Mucosa of descending colon (tissue), 3 donors: ENCODE data around the gene TBC1D14. TPM values are rescaled to one million over a fixed set of nuclear protein-coding genes. Genes with fewer than 3 reads are reported as not detected.
A peak's percentile ranks its signal among the peaks of the same experiment; 100 is the strongest.

Source experiments
- ATAC-seq: fragments of 200-7000 bp; cut with Tn5 transposase; one replicate; pipeline ENCODE4 v1.9.1; 2020; ENCODE audit warnings: mild to moderate bottlenecking, moderate library complexity
- DNase-seq, 3 donors: peaks; one replicate each; pipeline ENCODE4 v3.0.0-alpha.2; 2020
- H3K36me3 ChIP-seq: fragments of 200-600 bp; one replicate; pipeline ENCODE4 v1.8.0; 2021; ENCODE audit warnings: low read depth, mild to moderate bottlenecking
- H3K4me1 ChIP-seq: fragments of 200-600 bp; one replicate; pipeline ENCODE4 v1.8.0; 2021; ENCODE audit warnings: low read depth, mild to moderate bottlenecking
- H3K4me3 ChIP-seq: fragments of 200-600 bp; one replicate; pipeline ENCODE4 v1.8.0; 2021; ENCODE audit warnings: mild to moderate bottlenecking
- H3K9me3 ChIP-seq: fragments of 200-600 bp; one replicate; pipeline ENCODE4 v1.8.0; 2021; ENCODE audit warnings: mild to moderate bottlenecking
- intact Hi-C, 2 donors: fragments of 100-400 bp; cut with DNase I in 1 of 2; cut with micrococcal nuclease in 1 of 2; formaldehyde crosslinking; loops; one replicate each; pipeline versions ENCODE4 v1.11.0 to v1.11.1; 2022; cut with DNase I, micrococcal nuclease
- total RNA-seq, 3 donors: library from RNA; stranded (reverse); fragmentation: NEBNext Ultra II Directional in 2 of 3; extraction: Animal tissue kit (Norgen Biotek cat#: 25700) in 2 of 3; gene quantifications; one replicate each; pipeline versions ENCODE4 v1.2.1 to v1.2.4, GENCODE V29; 2021 to 2023
- TF ChIP-seq, protein P1 (sequence below): fragments of 200-600 bp; IDR thresholded peaks from one replicate; pipeline ENCODE4 v1.8.0; 2022; ENCODE audit warnings: antibody characterized with exemption, mild to moderate bottlenecking
- donor health status: DM: no; HTN: no; CAD: no; lungs with moderate emphysema.
- donor health status: DM: no; HTN: no; CAD: no.
- donor health status: DM: no; HTN: yes; CAD: no.

Gene TBC1D14
- total RNA-seq, 3 donors from 2014 or later, result 51.8 to 70.8 (median 56.2) TPM

DNA sequence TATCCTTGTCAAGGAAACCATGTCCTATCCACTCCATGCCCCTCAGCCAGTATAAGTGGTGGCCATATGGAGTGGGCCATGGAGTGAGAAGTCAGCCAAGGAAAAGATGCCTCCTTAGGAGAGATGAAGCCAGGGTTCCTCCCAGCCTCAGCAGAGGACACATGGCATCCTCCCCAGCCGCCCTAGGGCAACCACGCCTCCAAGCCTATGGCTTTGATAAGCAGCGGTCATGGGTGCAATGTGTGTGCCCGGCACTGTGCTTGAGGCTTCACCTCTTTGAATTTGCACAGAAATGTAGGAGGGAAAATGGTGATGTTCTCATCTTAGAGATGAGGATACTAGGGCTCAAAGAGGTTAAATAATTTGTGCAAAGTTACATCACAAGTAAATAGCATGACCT, 34.6 kb upstream of the TBC1D14 start:
- TF ChIP-seq, protein P1, sequence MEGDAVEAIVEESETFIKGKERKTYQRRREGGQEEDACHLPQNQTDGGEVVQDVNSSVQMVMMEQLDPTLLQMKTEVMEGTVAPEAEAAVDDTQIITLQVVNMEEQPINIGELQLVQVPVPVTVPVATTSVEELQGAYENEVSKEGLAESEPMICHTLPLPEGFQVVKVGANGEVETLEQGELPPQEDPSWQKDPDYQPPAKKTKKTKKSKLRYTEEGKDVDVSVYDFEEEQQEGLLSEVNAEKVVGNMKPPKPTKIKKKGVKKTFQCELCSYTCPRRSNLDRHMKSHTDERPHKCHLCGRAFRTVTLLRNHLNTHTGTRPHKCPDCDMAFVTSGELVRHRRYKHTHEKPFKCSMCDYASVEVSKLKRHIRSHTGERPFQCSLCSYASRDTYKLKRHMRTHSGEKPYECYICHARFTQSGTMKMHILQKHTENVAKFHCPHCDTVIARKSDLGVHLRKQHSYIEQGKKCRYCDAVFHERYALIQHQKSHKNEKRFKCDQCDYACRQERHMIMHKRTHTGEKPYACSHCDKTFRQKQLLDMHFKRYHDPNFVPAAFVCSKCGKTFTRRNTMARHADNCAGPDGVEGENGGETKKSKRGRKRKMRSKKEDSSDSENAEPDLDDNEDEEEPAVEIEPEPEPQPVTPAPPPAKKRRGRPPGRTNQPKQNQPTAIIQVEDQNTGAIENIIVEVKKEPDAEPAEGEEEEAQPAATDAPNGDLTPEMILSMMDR, result no peak
- Histone ChIP-seq H3K36me3 (peaks cover 7% of the 10 kb centered on the region), H3K4me3 (no peak overlapping the region), H3K4me1 (no peaks in the 10 kb centered on the region), H3K9me3 (no peaks in the 10 kb centered on the region)
- DNase-seq (no peak), ATAC-seq (no peak)
- intact Hi-C loops, result loop anchor here (2.0 to 5.0 kb wide), 2 partner anchors 153 to 154 kb away; no protein-coding TSS in a partner anchor

DNA sequence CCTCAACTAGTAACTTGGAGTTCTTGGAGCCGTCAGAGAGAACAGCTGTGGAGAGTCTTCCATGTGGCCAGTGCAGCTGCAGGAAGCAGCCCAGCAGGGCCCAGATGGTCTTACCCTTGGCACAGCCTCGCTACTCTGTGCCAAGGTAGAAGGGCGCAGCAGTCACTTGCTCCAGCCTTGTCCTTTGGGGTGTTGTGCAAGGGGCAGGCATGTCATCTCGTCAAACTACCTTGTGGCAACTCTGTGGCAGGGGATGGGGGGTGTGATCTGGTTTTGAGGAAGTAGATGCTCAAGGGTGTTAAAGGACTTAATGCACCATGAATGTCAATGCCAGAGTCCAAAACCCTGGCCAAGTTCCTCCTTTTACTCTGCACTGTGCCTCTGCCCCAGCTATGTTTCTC, 34.2 kb upstream of the TBC1D14 start:
- peak; percentile 50 for ATAC-seq
- TF ChIP-seq, protein P1, result no peak
- no peaks in the 10 kb centered on the region for H3K9me3 ChIP-seq
- intact Hi-C loops, result loop anchor here in 1 of 2 donors (2.0 kb wide), 1 partner anchor 155 kb away; no protein-coding TSS in a partner anchor
- no peak for DNase-seq
- H3K4me3 ChIP-seq, result no peak overlapping the region
- H3K4me1 ChIP-seq, result no peaks in the 10 kb centered on the region
- peaks cover 7% of the 10 kb centered on the region for H3K36me3 ChIP-seq

DNA sequence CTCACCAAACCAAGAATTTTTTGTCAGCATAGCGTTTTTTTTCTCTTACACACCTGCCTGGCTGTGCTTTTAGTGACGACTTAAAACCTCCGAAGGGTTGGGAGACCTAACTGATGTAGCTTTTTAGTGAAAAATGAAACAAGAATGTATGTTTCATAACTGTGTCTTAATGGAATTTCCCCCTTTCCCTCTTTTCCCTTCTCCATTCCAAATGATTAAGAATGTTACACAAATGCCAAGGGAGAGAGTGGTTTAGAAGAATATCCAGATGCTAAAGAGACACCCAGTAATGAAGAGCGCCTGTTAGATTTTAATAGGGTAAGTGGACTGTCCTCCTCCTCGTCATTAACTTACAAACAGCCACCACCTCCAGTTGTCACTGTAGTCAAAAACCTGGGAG, 33.2 kb upstream of the TBC1D14 start:
- TF ChIP-seq, protein P1, result no peak
- H3K9me3 ChIP-seq, result no peaks in the 10 kb centered on the region
- intact Hi-C loops, result no loop called here
- no peaks in the 10 kb centered on the region for H3K4me1 ChIP-seq
- peaks cover 7% of the 10 kb centered on the region for H3K36me3 ChIP-seq
- DNase-seq (no peak), ATAC-seq (no peak)
- H3K4me3 ChIP-seq, result no peak overlapping the region

DNA sequence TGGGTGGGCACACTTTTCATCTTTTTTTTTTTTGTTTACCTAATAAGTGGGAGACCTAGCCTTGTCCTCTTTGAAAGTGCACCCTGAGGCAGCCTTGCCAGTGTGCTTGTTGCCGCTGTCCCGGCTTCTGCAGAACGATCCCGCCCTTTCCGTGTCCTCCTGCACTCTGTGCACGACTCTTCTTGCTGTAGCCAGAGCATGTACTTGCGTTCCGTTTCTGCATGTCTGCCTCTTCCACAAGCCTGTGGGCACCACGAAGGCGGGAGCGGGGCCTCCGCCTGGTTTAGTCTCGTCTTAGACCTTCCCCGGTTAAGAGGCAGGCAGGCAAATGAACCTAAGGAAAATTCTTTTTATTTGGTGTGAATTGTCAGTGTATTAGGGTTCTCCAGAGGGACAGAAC, 32.6 kb upstream of the TBC1D14 start:
- TF ChIP-seq, protein P1, result no peak
- DNase-seq, result no peak
- intact Hi-C loops, result no loop called here
- no peaks in the 10 kb centered on the region for H3K9me3 ChIP-seq
- no peaks in the 10 kb centered on the region for H3K4me1 ChIP-seq
- no peak for ATAC-seq
- no peak overlapping the region for H3K4me3 ChIP-seq
- H3K36me3 ChIP-seq, result peaks cover 7% of the 10 kb centered on the region

DNA sequence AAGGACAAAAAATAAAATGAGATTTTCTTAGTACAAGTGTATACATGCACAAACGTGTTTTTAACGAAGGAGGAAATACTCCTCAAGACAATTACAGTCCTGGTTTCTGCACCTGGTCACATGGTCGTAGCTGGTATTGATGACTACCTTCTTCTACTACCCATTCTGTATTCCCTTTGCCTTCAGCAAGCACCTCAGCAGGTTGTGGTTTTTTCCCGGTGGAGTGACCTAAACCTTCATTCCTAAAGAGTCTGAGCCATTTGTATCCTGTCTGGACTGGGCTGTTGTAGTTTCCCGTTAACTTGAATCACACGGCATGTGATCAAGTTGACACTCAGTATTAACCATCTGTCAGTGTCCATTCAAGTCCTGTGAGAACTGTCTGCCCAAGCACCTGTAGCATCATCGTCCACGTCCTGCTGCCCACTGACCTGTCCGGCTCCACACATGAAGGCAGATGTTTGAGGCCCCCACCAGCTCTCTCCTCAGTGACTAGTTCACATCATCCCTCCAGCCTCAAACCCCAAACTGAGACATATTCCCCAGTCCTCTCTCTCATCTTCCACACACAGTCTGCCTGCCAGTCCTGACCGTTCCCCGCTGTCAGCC, 31.1 kb upstream of the TBC1D14 start:
- intact Hi-C loops, result no loop called here
- Histone ChIP-seq H3K4me3 (no peak overlapping the region), H3K36me3 (peaks cover 13% of the 10 kb centered on the region), H3K9me3 (no peaks in the 10 kb centered on the region), H3K4me1 (no peaks in the 10 kb centered on the region)
- TF ChIP-seq, protein P1, result no peak
- ATAC-seq (no peak), DNase-seq (no peak)
